HT-29 (cell line): ENCODE measurements around the gene GFRA1. TPM values are rescaled to one million over a fixed set of nuclear protein-coding genes. Genes with fewer than 3 reads are reported as not detected.

Experiments used
- DNase-seq: peaks from one replicate; pipeline ENCODE4 v3.0.0-alpha.2; 2015; ENCODE audit warnings: low spot score
- total RNA-seq: library from RNA; depleted of rRNA; stranded (reverse); fragments of >200 nt; shearing (Covaris generic); gene quantifications from 2 replicates; pipeline ENCODE4 v1.2.3, GENCODE V29; 2014

GFRA1 gene
- total RNA-seq, 1 experiment from 2014 or later, result not detected

- no peak for DNase-seq
These were observed 167.7 kb downstream of the GFRA1 start for GRCh38 chr10:116105264-116105663.

DNA sequence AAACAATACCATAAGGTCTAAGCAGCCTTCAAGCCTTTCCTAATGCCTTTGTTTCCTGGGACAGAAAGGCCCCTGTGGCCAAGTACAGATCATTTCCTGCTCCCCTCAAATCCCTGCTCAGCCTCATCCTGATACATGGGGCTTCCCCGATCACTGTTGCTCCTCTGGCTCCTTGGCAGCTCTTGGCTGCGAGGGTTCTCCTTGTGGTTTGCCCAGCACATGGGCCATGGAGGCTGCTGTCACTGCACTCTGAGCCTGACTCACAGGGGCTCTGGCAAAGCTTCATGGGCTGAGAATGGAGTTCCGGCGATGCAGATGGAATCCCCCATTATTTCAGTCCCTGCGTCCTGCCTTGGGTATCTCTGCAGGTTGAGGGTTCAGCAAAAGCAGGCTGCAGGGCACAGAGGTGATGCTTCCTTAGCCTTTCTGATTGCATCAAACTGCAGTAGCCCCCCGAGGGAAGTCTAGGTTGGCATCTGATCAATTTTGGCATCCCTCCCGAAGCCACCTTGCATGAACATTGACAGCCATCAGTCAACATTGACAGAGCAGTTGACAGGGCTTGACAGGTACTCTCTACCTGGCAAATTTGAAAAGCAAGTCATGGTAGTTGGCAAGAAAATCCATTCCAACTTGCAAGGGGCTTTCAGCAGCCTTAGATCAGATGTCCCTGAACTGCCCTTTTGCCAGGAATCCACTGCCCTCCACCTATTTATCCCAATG lies 168.6 kb downstream of the GFRA1 start:
- no peak for DNase-seq

- DNase-seq, result no peak
These were observed 169.3 kb downstream of the GFRA1 start for GRCh38 chr10:116103668-116104067.

DNA sequence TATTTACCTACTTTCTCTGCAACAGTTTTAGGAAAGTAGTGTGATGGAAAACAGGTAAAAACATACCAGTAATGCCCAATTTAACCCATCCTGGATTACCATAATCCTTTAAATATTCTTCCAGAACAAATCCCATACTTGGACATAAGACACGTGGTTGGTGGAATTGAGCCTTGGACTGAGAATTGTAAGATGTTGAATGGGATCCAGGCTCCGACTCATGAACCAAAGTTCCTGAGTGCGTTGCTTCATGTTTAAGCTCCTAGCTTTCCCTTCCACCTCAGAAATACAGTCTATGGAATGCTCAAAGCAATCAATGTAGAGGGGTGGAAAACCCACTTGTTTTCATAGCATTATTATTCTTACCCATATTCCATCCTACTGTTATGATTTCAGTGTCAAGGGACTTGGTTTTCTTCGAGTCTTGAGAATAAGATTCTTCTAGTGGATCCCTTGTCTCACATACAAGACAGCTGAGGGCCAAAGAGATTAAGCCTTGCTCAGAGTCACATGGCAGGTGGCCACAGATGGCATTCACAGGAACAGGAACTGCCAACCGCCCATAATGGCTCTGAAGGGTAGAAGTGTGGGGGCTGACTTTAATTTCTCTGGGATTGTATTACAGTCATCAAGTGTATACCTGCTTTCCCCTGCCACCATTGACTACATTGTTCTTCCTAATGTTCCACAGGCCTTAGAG lies 171.2 kb downstream of the GFRA1 start:
- DNase-seq, result no peak

DNA sequence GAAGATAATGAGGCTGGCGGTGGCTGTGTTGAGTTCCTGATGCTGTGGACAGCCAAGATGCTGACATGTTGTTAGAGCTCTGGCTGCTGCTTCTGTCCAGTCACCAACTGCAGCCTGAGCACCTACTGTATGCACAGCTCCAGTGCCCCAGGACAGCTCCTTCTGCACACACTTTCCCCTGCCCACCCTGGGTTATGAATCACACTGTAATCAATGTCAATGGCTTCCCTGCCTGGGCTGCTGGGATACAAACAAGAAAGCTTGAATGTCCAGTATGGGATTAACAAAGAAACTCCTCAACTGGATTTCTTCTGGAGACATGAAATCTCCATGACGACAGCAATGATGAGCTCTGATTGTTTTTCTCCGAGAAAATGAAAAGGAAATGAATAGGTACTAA lies 172.0 kb downstream of the GFRA1 start:
- no peak for DNase-seq

- no peak for DNase-seq
These were observed 174.0 kb downstream of the GFRA1 start for GRCh38 chr10:116099023-116099420.

- DNase-seq, result no peak
These were observed 174.5 kb downstream of the GFRA1 start for GRCh38 chr10:116098411-116099022.

GRCh38 chr10:116097239-116097784 lies 175.7 kb downstream of the GFRA1 start:
- DNase-seq, result no peak

DNA sequence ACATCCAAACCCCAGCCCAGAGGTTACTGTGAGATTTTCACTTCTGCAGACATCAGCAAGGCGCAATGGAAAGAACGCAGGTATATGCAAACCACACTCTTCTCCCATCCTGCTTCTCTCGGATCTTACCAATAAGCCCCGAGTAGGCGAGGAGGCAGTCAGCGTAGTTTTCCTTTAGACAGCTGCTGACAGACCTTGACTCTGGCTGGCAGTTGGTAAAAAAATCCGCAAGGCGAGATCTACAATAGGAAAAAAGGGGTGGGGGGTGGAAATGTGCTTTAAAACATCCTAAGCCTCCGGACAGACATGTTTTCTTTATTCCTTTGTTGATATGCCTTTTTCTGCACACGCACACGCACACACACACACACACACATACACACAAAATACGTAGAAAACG lies 176.5 kb downstream of the GFRA1 start:
- no peak for DNase-seq

GRCh38 chr10:116094356-116094755 lies 178.7 kb downstream of the GFRA1 start:
- no peak for DNase-seq

GRCh38 chr10:116093031-116093430 lies 180.0 kb downstream of the GFRA1 start:
- no peak for DNase-seq

DNA sequence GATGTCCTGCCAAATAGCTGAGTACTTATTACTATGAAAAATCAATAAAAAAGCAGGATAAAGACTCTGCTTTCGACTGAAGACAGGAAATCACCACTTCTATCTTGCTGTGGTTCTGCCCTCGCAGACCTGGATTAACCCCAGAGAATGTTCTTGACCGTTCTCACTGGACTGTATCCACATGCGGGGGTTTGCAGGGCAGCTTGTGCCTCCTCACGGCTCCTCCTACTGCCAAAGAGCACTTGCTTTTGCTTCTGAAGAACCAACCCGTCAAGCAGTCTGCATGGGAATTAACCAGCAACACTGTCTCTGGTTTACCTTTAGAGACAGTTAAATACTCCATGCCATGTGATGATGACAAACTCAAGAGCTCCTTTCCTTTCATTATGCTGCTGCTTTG lies 184.0 kb downstream of the GFRA1 start:
- no peak for DNase-seq

DNA sequence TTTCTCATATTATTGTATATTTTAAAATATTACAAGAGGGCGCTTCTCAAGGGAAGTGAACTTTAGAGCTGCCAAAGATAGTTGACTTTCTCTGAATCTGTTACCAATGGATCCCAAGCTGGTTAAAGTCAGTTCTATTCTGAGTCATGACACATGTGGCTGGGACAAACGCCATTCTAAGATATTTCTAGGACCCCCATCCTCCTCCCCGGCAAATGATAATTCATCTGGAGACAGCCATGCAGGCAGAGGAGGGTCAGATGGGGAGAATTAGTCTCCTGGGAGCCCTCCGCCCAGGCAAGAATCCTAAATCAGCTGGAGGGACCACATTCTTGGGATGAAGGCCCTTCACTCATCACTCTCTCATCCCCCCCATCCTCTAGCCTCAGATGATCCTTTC lies 187.7 kb downstream of the GFRA1 start:
- no peak for DNase-seq

DNA sequence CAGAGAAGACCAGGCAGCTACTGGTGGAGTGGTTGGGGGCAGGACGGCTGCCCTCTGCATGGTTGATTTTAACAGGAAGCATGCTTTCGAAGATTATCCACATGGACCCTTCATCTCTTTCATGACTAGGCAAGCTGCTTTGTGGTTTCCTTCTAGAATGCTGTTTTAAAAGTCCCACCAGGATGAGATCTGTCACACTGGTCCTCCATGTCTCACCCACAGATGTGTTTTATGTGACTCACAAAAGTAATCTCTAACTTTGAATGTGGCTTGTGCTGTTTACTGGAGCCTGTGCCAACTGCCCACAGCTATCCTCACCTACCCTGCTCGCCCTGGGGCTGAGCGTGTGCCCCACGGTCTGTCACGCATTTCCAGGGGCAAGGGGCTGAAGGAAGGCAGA lies 188.8 kb downstream of the GFRA1 start:
- no peak for DNase-seq

- no peak for DNase-seq
These were observed 189.7 kb downstream of the GFRA1 start for GRCh38 chr10:116083226-116083762.

DNA sequence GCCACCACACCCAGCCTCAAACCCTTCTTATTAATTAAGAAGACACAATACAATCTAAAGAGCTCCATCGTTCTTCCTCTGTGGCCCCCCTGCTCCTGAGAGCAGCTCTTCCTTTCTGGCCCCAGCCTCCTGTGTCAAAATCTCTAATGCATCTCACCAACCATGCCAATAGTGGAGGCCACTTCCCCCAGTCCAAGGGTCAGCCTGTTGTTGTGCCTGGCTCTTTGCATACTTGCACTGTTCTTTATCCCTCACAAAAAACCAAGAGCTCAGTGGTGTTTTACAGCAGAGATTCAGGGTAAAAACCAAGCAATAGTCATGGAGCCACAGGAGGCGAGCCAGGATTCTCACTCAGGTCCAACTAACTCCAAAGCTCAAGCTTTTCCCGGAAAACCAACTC lies 190.2 kb downstream of the GFRA1 start:
- no peak for DNase-seq

DNA sequence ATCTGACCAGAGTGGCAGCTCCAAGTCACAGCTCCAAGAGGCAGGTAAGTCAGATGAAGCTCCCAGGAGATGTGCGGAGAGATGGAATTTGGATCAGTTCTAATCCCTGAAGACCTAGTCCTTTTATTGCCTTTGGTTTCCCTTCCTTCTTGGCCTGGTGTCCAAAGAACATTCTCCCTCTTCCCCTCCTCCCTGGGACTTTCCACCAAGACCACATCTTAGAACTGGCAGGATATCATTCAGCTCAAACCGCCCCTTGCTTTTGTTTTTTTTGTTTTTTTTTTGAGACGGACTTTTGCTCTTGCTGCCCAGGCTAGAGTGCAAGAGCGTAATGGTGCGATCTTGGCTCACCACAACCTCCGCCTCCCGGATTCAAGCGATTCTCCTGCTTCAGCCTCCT lies 190.8 kb downstream of the GFRA1 start:
- DNase-seq, result no peak

- DNase-seq, result no peak
These were observed 192.5 kb downstream of the GFRA1 start for GRCh38 chr10:116080553-116080952.

GRCh38 chr10:116079355-116079754 lies 193.7 kb downstream of the GFRA1 start:
- DNase-seq, result no peak

DNA sequence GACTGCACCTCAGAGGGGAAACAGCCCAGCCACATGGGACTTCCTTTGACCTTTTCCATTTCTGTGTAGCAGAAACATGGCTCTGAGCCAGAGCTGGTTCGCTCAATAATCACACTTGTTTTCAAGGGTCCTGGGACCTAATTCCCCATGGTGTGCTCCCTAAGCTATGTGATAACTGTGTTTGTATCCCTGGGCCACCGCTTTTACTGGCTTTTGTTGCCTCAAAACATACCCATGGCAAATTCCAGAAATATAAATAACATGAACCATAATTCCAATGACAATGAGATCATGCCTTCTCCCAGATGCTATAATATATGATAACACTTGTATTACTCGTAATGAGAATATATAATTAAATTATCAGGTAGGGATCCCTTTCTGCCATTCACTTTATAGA lies 196.4 kb downstream of the GFRA1 start:
- DNase-seq, result no peak

DNA sequence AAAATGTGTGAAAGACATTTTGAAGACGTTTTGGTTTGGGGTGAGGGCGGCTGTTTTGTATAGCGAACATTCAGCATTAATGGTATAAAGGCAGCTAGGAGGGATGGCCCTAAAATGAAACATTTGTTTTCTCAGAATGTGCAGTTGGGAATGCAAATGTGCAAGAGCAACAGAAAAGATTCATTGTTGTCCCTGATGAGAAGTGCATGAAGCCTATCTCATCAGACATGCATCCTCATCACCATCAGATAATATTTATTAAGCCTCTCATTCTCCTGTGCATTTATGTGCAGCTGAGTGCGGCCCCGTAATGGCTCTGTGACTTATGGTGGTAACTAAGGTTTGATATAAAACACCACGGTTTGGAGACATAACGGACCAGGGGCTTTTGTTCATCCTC lies 199.5 kb downstream of the GFRA1 start:
- no peak for DNase-seq

DNA sequence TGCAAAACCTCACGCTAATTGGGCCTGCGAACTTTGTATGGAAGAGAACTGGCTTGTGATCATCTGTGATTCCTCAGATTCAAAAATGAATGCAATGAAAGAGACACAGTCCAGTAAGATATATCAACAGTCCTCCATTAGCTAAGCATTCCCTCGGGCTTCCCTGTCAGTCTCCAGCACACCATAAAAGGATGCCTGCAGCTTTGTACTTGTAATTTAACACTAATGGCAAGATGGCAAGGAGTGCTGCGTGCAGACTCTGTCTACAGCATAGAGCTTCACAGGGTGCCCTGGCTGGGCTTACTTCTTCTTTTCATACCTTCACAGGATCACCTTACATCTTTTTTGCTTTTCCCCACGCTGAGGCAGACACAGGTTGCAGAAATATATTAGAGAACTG lies 200.0 kb downstream of the GFRA1 start:
- DNase-seq, result no peak
